GM12873 (cell line): ENCODE data around the gene IGFBPL1.

Experiments
- TF ChIP-seq, protein P1 (sequence below): IDR thresholded peaks from 2 replicates; pipeline ENCODE4 v1.5.1; 2012; ENCODE audit warnings: low read depth, mild to moderate bottlenecking, moderate library complexity, low read length, control low read depth; ENCODE audit not compliant: insufficient read depth; ENCODE audit errors: missing control alignments

The IGFBPL1 gene

DNA sequence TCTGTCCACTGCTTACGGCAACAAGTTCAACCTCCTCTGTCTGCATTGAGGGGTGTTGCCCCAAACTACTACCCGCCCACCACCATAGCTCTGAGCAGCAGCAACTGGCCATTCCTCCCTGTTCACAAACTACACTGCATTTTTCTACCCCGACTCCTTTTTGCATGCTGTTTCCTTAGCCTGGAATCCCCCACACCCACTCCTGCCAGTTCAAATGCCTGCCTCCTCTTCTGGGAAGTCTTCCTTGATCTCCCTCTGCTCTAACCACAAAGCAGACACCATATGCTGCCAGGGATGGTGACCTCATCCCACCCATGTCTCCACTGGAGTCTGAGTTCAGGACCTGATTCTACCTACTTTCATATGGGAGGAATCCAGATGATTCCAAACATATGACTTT is 18.5 kb downstream of the IGFBPL1 start:
- TF ChIP-seq, protein P1, sequence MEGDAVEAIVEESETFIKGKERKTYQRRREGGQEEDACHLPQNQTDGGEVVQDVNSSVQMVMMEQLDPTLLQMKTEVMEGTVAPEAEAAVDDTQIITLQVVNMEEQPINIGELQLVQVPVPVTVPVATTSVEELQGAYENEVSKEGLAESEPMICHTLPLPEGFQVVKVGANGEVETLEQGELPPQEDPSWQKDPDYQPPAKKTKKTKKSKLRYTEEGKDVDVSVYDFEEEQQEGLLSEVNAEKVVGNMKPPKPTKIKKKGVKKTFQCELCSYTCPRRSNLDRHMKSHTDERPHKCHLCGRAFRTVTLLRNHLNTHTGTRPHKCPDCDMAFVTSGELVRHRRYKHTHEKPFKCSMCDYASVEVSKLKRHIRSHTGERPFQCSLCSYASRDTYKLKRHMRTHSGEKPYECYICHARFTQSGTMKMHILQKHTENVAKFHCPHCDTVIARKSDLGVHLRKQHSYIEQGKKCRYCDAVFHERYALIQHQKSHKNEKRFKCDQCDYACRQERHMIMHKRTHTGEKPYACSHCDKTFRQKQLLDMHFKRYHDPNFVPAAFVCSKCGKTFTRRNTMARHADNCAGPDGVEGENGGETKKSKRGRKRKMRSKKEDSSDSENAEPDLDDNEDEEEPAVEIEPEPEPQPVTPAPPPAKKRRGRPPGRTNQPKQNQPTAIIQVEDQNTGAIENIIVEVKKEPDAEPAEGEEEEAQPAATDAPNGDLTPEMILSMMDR: no peak

GRCh38 chr9:38404314-38404713 is 19.9 kb downstream of the IGFBPL1 start:
- TF ChIP-seq, protein P1: no peak

GRCh38 chr9:38401994-38402393 is 22.3 kb downstream of the IGFBPL1 start:
- TF ChIP-seq, protein P1: no peak

GRCh38 chr9:38396371-38396671 is 27.9 kb downstream of the IGFBPL1 start:
- TF ChIP-seq, protein P1: no peak

DNA sequence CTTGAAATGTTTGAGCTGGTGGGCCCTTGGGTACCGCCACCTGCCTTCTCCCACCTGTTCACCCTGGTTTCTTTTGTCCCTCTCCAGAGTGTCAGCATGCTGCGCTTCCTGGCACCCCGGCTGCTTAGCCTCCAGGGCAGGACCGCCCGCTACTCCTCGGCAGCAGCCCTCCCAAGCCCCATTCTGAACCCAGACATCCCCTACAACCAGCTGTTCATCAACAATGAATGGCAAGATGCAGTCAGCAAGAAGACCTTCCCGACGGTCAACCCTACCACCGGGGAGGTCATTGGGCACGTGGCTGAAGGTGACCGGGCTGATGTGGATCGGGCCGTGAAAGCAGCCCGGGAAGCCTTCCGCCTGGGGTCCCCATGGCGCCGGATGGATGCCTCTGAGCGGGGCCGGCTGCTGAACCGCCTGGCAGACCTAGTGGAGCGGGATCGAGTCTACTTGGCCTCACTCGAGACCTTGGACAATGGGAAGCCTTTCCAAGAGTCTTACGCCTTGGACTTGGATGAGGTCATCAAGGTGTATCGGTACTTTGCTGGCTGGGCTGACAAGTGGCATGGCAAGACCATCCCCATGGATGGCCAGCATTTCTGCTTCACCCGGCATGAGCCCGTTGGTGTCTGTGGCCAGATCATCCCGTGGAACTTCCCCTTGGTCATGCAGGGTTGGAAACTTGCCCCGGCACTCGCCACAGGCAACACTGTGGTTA is 28.4 kb downstream of the IGFBPL1 start:
- TF ChIP-seq, protein P1: no peak

- TF ChIP-seq, protein P1: no peak
These were observed 29.8 kb downstream of the IGFBPL1 start for GRCh38 chr9:38394416-38394815.

GRCh38 chr9:38393128-38393796 is 31.0 kb downstream of the IGFBPL1 start:
- TF ChIP-seq, protein P1: no peak
